ENCODE data around the gene ADK. TPM values are rescaled to one million over a fixed set of nuclear protein-coding genes. Genes with fewer than 3 reads are reported as not detected.
A peak's percentile ranks its signal among the peaks of the same experiment; 100 is the strongest.

The ADK gene
- polyA plus RNA-seq, 1 donor from 2014 or later, result 196 TPM

GRCh38 chr10:74587109-74587854 is 436.3 kb downstream of the ADK start:
- peak overlapping the region in 2 of 3 donors; percentile 50 to 77 for H3K27ac Mint-ChIP-seq
- peak overlapping the region in 1 of 4 donors; percentile 53 for H3K4me3 Mint-ChIP-seq
- no peaks in the 10 kb centered on the region for H3K27me3 Mint-ChIP-seq
- H3K36me3 Mint-ChIP-seq, result no peaks in the 10 kb centered on the region
- H3K9me3 Mint-ChIP-seq, result no peaks in the 10 kb centered on the region
- H3K4me1 Mint-ChIP-seq, result peaks cover 26 to 39% (median 31%) of the 10 kb centered on the region in 3 donors

- Mint-ChIP-seq H3K27ac (peak overlapping the region in 2 of 3 donors; percentile 39 to 71), H3K27me3 (no peaks in the 10 kb centered on the region), H3K36me3 (peaks cover 4% of the 10 kb centered on the region), H3K4me1 (peaks cover 22 to 31% (median 26%) of the 10 kb centered on the region in 3 donors), H3K9me3 (no peaks in the 10 kb centered on the region), H3K4me3 (no peak overlapping the region)
These were observed 438.2 kb downstream of the ADK start for GRCh38 chr10:74589226-74589673.

DNA sequence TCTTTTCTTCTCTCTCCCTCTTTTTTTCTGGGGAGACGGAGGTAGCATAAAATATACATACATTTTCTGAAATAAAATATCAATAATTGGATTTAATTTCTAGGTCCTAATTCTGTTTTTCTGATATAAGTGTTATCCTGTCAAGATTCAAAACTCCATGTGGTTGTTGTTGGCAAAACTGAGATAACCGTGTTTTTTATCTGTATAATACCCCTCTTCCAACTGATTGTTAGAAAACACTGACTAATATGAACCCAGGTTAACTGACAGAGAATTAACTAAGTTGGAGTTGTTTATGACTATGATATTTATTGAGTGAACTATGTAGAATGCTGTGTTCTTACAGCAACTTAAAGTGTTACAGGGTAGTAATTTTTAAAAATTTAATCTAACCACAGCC is 438.8 kb downstream of the ADK start:
- Mint-ChIP-seq H3K27ac (no peak overlapping the region), H3K36me3 (peaks cover 4% of the 10 kb centered on the region), H3K4me1 (peaks cover 17 to 26% (median 22%) of the 10 kb centered on the region in 3 donors), H3K27me3 (no peaks in the 10 kb centered on the region), H3K4me3 (no peak overlapping the region), H3K9me3 (no peaks in the 10 kb centered on the region)

DNA sequence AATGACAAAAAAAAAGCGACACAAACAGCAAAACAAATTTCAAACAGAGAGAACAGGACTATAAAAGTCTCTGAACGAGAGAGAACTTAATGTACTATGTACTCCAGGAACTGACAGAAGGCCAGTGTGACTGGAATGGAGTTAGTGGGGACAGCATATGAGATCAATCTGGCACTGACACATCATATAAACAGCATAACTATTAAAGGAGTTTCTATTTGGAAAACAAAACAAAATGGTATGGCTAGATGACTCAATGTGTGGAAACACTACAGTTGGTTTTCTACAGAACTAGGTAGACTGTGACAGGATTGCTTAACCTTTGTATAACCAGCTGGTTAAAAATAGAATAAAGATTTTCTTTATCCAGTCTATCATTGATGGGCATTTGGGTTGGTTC is 442.4 kb downstream of the ADK start:
- Mint-ChIP-seq H3K9me3 (no peaks in the 10 kb centered on the region), H3K4me3 (no peak overlapping the region), H3K36me3 (peaks cover 4% of the 10 kb centered on the region), H3K27ac (peak overlapping the region in 1 of 3 donors; percentile 81), H3K27me3 (no peaks in the 10 kb centered on the region), H3K4me1 (peaks cover 4 to 8% (median 6%) of the 10 kb centered on the region in 3 donors)

GRCh38 chr10:74596713-74597112 is 445.7 kb downstream of the ADK start:
- Mint-ChIP-seq H3K27ac (no peak overlapping the region), H3K4me3 (peak overlapping the region in 1 of 4 donors; percentile 57), H3K36me3 (peaks cover 6% of the 10 kb centered on the region), H3K27me3 (no peaks in the 10 kb centered on the region), H3K4me1 (peaks cover 0 to 6% (median 0%) of the 10 kb centered on the region in 3 donors), H3K9me3 (no peaks in the 10 kb centered on the region)

DNA sequence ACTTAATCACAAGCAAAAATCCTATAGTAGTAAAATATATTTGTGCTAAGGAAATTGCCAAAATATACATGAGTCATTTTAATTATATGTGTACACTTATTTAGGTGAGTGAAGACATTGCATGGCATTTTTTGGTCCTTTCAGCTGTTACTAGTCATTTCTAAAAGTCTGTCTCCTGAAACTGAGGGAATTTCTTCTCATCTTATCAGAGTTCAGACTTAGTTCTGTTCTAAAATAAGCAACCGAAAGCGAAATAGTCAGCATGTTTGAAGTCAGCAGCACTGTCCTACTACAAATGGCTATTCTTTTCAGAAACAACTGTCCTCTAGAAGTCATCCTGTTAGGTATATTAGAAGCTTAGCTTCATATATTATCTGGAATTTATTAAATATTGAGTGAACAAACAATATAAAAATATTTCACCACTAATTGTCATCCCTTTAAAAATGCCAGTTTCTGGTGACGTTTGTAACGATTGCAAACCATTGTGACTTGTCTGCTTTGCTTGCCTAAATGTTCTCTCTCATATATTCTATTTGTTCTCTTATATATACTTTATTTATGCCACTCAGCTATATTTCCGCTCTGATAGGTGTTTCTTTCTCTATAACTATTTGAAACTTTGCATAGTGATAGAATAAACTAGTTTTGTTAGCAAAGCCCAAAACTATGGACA is 448.0 kb downstream of the ADK start:
- Mint-ChIP-seq H3K27me3 (no peaks in the 10 kb centered on the region), H3K4me3 (peak overlapping the region in 1 of 4 donors; percentile 52), H3K9me3 (peaks cover 2 to 5% (median 3%) of the 10 kb centered on the region in 3 donors), H3K4me1 (peaks cover 0 to 10% (median 3%) of the 10 kb centered on the region in 3 donors), H3K27ac (no peak overlapping the region), H3K36me3 (peaks cover 17% of the 10 kb centered on the region)

- Mint-ChIP-seq H3K9me3 (peaks cover 2 to 5% (median 3%) of the 10 kb centered on the region in 3 donors), H3K36me3 (peaks cover 22% of the 10 kb centered on the region), H3K27ac (no peak overlapping the region), H3K4me3 (no peak overlapping the region), H3K4me1 (peaks cover 0 to 10% (median 3%) of the 10 kb centered on the region in 3 donors), H3K27me3 (no peaks in the 10 kb centered on the region)
These were observed 448.7 kb downstream of the ADK start for GRCh38 chr10:74599672-74600071.

GRCh38 chr10:74600170-74600569 is 449.1 kb downstream of the ADK start:
- Mint-ChIP-seq H3K4me3 (no peak overlapping the region), H3K4me1 (peaks cover 0 to 10% (median 5%) of the 10 kb centered on the region in 3 donors), H3K27me3 (no peaks in the 10 kb centered on the region), H3K9me3 (peaks cover 2 to 5% (median 3%) of the 10 kb centered on the region in 3 donors), H3K27ac (no peak overlapping the region), H3K36me3 (peaks cover 25% of the 10 kb centered on the region)

- Mint-ChIP-seq H3K4me1 (peaks cover under 1 to 8% (median 5%) of the 10 kb centered on the region in 3 donors), H3K36me3 (peaks cover 28% of the 10 kb centered on the region), H3K27me3 (no peaks in the 10 kb centered on the region), H3K4me3 (no peak overlapping the region), H3K9me3 (peaks cover 2 to 5% (median 3%) of the 10 kb centered on the region in 3 donors), H3K27ac (no peak overlapping the region)
These were observed 451.6 kb downstream of the ADK start for GRCh38 chr10:74602576-74602975.

DNA sequence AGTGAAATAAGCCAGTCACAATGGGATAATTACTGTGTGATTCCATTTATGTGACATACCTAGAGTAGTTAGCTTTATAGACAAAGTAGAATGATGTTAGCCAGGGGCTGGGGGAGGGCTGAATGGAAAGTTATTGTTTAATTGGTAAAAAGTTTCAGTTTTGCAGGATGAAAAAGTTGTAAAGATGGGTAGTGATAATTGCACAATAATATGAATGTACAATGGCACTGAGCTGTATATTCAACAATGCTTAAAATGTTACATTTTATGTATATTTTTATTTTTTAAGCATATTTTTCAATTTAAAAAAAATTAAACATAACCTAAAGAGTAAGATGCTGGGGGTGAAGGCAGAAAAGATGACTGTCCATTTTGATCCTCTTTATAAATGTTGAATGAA is 459.3 kb downstream of the ADK start:
- Mint-ChIP-seq H3K9me3 (no peaks in the 10 kb centered on the region), H3K4me1 (peaks cover 7 to 11% (median 9%) of the 10 kb centered on the region in 3 donors), H3K27ac (no peak overlapping the region), H3K4me3 (no peak overlapping the region), H3K27me3 (no peaks in the 10 kb centered on the region), H3K36me3 (peaks cover 17% of the 10 kb centered on the region)

DNA sequence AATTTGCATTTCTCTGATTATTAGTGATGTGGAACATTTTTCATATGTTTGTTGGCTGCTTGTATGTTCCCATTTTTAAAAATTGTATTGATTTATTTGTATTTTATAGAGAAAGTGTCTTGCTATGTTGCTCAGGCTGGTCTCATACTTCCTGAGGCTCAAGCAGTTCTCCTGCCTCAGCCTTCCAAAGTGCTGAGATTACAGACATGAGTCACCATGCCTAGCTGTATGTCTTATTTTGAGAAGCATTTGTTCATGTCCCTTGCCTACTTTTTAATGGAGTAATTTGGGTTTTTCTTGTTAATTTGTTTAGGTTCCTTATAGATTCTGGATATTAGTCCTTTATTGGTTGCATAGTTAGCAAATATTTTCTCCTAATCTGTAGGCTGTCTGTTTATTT is 461.2 kb downstream of the ADK start:
- Mint-ChIP-seq H3K27ac (no peak overlapping the region), H3K27me3 (no peaks in the 10 kb centered on the region), H3K9me3 (no peaks in the 10 kb centered on the region), H3K4me1 (peaks cover 7 to 11% (median 9%) of the 10 kb centered on the region in 3 donors), H3K4me3 (no peak overlapping the region), H3K36me3 (peaks cover 19% of the 10 kb centered on the region)

- Mint-ChIP-seq H3K9me3 (peaks cover 0 to 5% (median 2%) of the 10 kb centered on the region in 3 donors), H3K36me3 (peaks cover 24% of the 10 kb centered on the region), H3K4me1 (peaks cover 0 to 4% (median 0%) of the 10 kb centered on the region in 3 donors), H3K27me3 (no peaks in the 10 kb centered on the region), H3K4me3 (no peak overlapping the region), H3K27ac (no peak overlapping the region)
These were observed 469.6 kb downstream of the ADK start for GRCh38 chr10:74620626-74621025.

DNA sequence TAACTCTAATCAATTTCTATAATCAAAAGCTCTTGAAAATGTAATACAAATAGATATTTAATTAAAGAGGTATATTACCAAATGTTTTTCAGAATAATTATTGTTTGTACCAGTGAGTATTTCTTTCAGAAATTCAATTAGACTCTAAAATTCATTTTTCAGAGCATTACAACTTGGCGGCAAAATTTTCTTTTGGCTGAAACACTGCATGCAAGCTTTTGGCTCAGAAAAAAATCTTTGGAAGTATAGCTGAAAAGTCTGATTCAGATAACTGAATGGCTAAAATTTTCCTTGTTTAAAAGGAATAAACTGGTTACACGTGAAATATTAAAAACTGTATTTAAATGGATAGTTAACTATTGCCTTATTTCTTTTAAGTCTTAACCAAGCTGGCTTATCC is 472.8 kb downstream of the ADK start:
- Mint-ChIP-seq H3K9me3 (peaks cover 0 to 5% (median 2%) of the 10 kb centered on the region in 3 donors), H3K4me3 (no peak overlapping the region), H3K27me3 (no peaks in the 10 kb centered on the region), H3K36me3 (peaks cover 12% of the 10 kb centered on the region), H3K27ac (no peak overlapping the region), H3K4me1 (peaks cover 0 to 4% (median 0%) of the 10 kb centered on the region in 3 donors)

DNA sequence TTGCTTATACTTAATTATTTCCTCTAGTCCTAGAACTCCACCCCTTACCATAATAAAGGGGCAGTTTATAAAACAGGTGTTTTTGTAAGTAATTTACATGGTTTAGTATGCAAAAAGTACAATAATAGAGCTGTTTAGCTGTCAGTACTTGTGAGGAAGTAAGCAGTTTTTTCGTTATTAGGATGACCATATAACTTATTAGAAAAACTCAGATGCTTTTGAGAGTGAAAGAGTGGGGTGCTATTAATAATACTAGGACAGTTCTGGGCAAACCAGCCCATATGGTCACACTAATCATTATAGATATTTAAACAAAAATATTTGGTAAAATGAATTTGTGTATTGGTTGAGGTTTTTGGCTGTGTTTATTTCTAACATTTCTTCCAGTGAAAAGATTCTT is 473.5 kb downstream of the ADK start:
- no peaks in the 10 kb centered on the region for H3K27me3 Mint-ChIP-seq
- peaks cover 0 to 5% (median 2%) of the 10 kb centered on the region in 3 donors for H3K9me3 Mint-ChIP-seq
- peaks cover 14% of the 10 kb centered on the region for H3K36me3 Mint-ChIP-seq
- H3K27ac Mint-ChIP-seq, result no peak overlapping the region
- no peak overlapping the region for H3K4me3 Mint-ChIP-seq
- peaks cover 0 to 4% (median 0%) of the 10 kb centered on the region in 3 donors for H3K4me1 Mint-ChIP-seq

GRCh38 chr10:74628136-74628535 is 477.1 kb downstream of the ADK start:
- H3K36me3 Mint-ChIP-seq, result peaks cover 16% of the 10 kb centered on the region
- no peak overlapping the region for H3K4me3 Mint-ChIP-seq
- no peaks in the 10 kb centered on the region for H3K27me3 Mint-ChIP-seq
- H3K4me1 Mint-ChIP-seq, result peaks cover 0 to 4% (median 0%) of the 10 kb centered on the region in 3 donors
- H3K27ac Mint-ChIP-seq, result no peak overlapping the region
- H3K9me3 Mint-ChIP-seq, result peaks cover 1 to 5% (median 4%) of the 10 kb centered on the region in 3 donors

All from IgD-negative memory B cell (primary cell).